SK-N-SH (cell line): ENCODE data around the gene FIBP. TPM values are rescaled to one million over a fixed set of nuclear protein-coding genes. Genes with fewer than 3 reads are reported as not detected.
A peak's percentile ranks its signal among the peaks of the same experiment; 100 is the strongest.

Experiments
- CTCF ChIA-PET: fragments of 300-600, 350-600 bp; formaldehyde crosslinking; extraction: SDS; loops from one replicate; lab custom pipeline; 2021; lab: Yijun Ruan, JAX
- POLR2A ChIA-PET: fragments of 350-600 bp; sonication (Branson Sonifier 250); formaldehyde crosslinking; extraction: SDS; loops from one replicate; lab custom pipeline; 2020; ENCODE audit warnings: antibody characterized with exemption, inconsistent platforms; lab: Yijun Ruan, JAX
- DNase-seq: peaks from one replicate; pipeline ENCODE4 v3.0.0; 2012
- H2AFZ ChIP-seq: fragments of 200-600 bp; sonication (generic); 2 replicates; pipeline ENCODE4 v1.8.1; 2016; ENCODE audit warnings: antibody characterized with exemption, mild to moderate bottlenecking, low read depth
- H3F3A ChIP-seq: fragments of 200-600 bp; sonication (generic); replicated peaks from 2 replicates; pipeline ENCODE3; 2016; ENCODE audit warnings: antibody characterized with exemption, mild to moderate bottlenecking; ENCODE audit not compliant: insufficient read depth
- H3K27ac ChIP-seq, 2 experiments: fragments of 200-500 bp in 1 of 2; fragments of 200-600 bp in 1 of 2; sonication (Bioruptor generic) in 1 of 2; sonication (generic), shearing (Covaris generic) in 1 of 2; 2 replicates each; pipeline versions ENCODE4 v1.5.1 to v1.6.1; 2014 to 2016; ENCODE audit warnings: low read depth in 2 of 2, inconsistent platforms in 1 of 2, low read length in 1 of 2, mild to moderate bottlenecking in 1 of 2, mixed read lengths in 1 of 2
- H3K27me3 ChIP-seq: fragments of 200-600 bp; sonication (generic), shearing (Covaris generic); 2 replicates; pipeline ENCODE4 v1.6.1; 2016; ENCODE audit warnings: mixed run types; ENCODE audit not compliant: insufficient read depth
- H3K36me3 ChIP-seq, 2 experiments: fragments of 200-500 bp in 1 of 2; fragments of 200-600 bp in 1 of 2; sonication (Bioruptor generic) in 1 of 2; sonication (generic) in 1 of 2; replicated peaks in 1 of 2; 2 replicates each; pipeline versions ENCODE3 to v1.5.1; 2014 to 2016; ENCODE audit warnings: low read length in 1 of 2, mild to moderate bottlenecking in 1 of 2; ENCODE audit not compliant: insufficient read depth in 2 of 2, control insufficient read depth in 1 of 2
- H3K4me1 ChIP-seq, 2 experiments: fragments of 200-500 bp in 1 of 2; fragments of 200-600 bp in 1 of 2; sonication (Bioruptor generic) in 1 of 2; sonication (generic), shearing (Covaris generic) in 1 of 2; 2 replicates each; pipeline versions ENCODE4 v1.5.1 to v1.6.1; 2014 to 2016; ENCODE audit warnings: low read depth in 1 of 2, low read length in 1 of 2, mixed run types in 1 of 2; ENCODE audit not compliant: insufficient read depth in 2 of 2, control insufficient read depth in 1 of 2
- H3K4me2 ChIP-seq: fragments of 200-600 bp; sonication (generic), shearing (Covaris generic); 2 replicates; pipeline ENCODE4 v1.6.1; 2017; ENCODE audit warnings: mixed run types
- H3K4me3 ChIP-seq, 2 experiments: fragments of 200-500 bp in 1 of 2; fragments of 200-600 bp in 1 of 2; sonication (Bioruptor generic) in 1 of 2; sonication (generic), shearing (Covaris generic) in 1 of 2; 2 replicates each; pipeline versions ENCODE4 v1.5.1 to v1.8.1; 2014 to 2016; ENCODE audit warnings: low read depth in 2 of 2, inconsistent platforms in 1 of 2, low read length in 1 of 2, mild to moderate bottlenecking in 1 of 2, mixed read lengths in 1 of 2, moderate library complexity in 1 of 2
- H3K79me2 ChIP-seq: fragments of 200-600 bp; sonication (generic); 2 replicates; pipeline ENCODE4 v1.8.1; 2017; ENCODE audit warnings: mild to moderate bottlenecking; ENCODE audit not compliant: insufficient read depth
- H3K9ac ChIP-seq: fragments of 200-600 bp; sonication (generic); 2 replicates; pipeline ENCODE4 v1.6.1; 2017; ENCODE audit warnings: mixed run types
- H3K9me2 ChIP-seq: fragments of 200-600 bp; sonication (generic); 2 replicates; pipeline ENCODE4 v1.6.1; 2017; ENCODE audit warnings: mixed run types
- H3K9me3 ChIP-seq: fragments of 200-600 bp; sonication (generic); 2 replicates; pipeline ENCODE4 v1.6.1; 2017; ENCODE audit warnings: mixed run types, mild to moderate bottlenecking, moderate library complexity
- H4K20me1 ChIP-seq: fragments of 200-600 bp; sonication (generic); 2 replicates; pipeline ENCODE4 v1.6.1; 2017; ENCODE audit warnings: mild to moderate bottlenecking, mixed run types; ENCODE audit not compliant: insufficient read depth
- CHD2 ChIP-seq: fragments of 150-350 bp; IDR thresholded peaks from 2 replicates; pipeline ENCODE4 v1.6.1; 2018; ENCODE audit warnings: low read length; ENCODE audit not compliant: partially characterized antibody
- ELF1 ChIP-seq: IDR thresholded peaks from 2 replicates; pipeline ENCODE4 v1.4.0; 2012
- EZH2phosphoT487 ChIP-seq: fragments of 200-600 bp; sonication (generic); IDR thresholded peaks from 2 replicates; pipeline ENCODE4 v1.6.1; 2017; ENCODE audit warnings: low read depth, mixed run types, mild to moderate bottlenecking, antibody characterized with exemption, moderate library complexity, borderline replicate concordance
- FOXJ3 ChIP-seq: sonication (generic); formaldehyde crosslinking; IDR thresholded peaks from 2 replicates; pipeline ENCODE4 v1.5.1; 2020; ENCODE audit warnings: mild to moderate bottlenecking, missing genetic modification reagents
- MAX ChIP-seq: IDR thresholded peaks from 2 replicates; pipeline ENCODE4 v1.4.0; 2012; ENCODE audit warnings: low read depth
- MEF2A ChIP-seq: IDR thresholded peaks from 2 replicates; pipeline ENCODE4 v1.4.0; 2012; ENCODE audit warnings: low read depth, borderline replicate concordance
- PBX3 ChIP-seq: IDR thresholded peaks from 2 replicates; pipeline ENCODE4; 2012
- POLR2AphosphoS5 ChIP-seq: IDR thresholded peaks from 2 replicates; pipeline ENCODE4 v1.6.1; 2012; ENCODE audit warnings: low read depth, low read length
- TCF12 ChIP-seq: IDR thresholded peaks from 2 replicates; pipeline ENCODE4 v1.4.0; 2012
- USF2 ChIP-seq: fragments of 150-350 bp; IDR thresholded peaks from 2 replicates; pipeline ENCODE4 v1.6.1; 2017; ENCODE audit warnings: antibody characterized with exemption, low read length, low read depth, borderline replicate concordance
- YY1 ChIP-seq: IDR thresholded peaks from 2 replicates; pipeline ENCODE4 v1.4.0; 2012; ENCODE audit warnings: low read depth, mild to moderate bottlenecking
- WGBS: methylation state at CpG from one replicate; pipeline ENCODE4 v1.1.6; 2017; ENCODE audit warnings: low lambda C conversion rate; 5-methylcytosine and 5-hydroxymethylcytosine counted together
- polyA plus RNA-seq, 3 experiments: library from polyadenylated mRNA; depleted of rRNA; stranded (reverse); fragments of >200 nt; gene quantifications; 2 replicates each; pipeline ENCODE4 v1.2.3, GENCODE V29; 2012

The FIBP gene
- polyA plus RNA-seq, 1 of the 3 experiments (the other 2 are of a cell fraction) = 190 TPM

- TF ChIP-seq FOXJ3 (CRISPR knock-in tag) (no peak), MAX (no peak), YY1 (no peak)
Observed at GRCh38 chr11:65869643-65870306, 18.5 kb downstream of the FIBP start (continued).

GRCh38 chr11:65868907-65869306, 19.4 kb downstream of the FIBP start:
- TF ChIP-seq USF2 (no peak), POLR2AphosphoS5 (peak; percentile 28; the same call in 1 of the 2 replicates)
- no peak overlapping the region for H3K9ac ChIP-seq
- POLR2A ChIA-PET = interaction anchor here (1.2 to 4.8 kb wide), 3 partner anchors 9 to 18 kb away, joined by 3 to 59 read pairs (median 4); partner anchors contain the start of genes CFL1 and MUS81
- H3K9me3 ChIP-seq = no peaks in the 10 kb centered on the region
- H3K4me2 ChIP-seq = no peak overlapping the region
- H4K20me1 ChIP-seq = no peaks in the 10 kb centered on the region; the same call in 1 of the 2 replicates
- CTCF ChIA-PET = interaction anchor here (1.5 to 18.4 kb wide), 4 partner anchors 8 to 157 kb away, joined by 5 to 374 read pairs (median 48); partner anchors contain the start of genes CCDC85B, CTSW, FIBP and KAT5
- 100% methylated on average over 3 of the region's 3 CpGs for WGBS
- no peak overlapping the region for H3K4me3 ChIP-seq
- DNase-seq = no peak
- peaks cover 45 to 67% of the 10 kb centered on the region in 2 experiments for H3K36me3 ChIP-seq
- H3K27ac ChIP-seq = peak overlapping the region; percentile 7 to 22; a peak in 1 of 4 replicates
- peaks cover 58% of the 10 kb centered on the region for H3F3A ChIP-seq
- no peaks in the 10 kb centered on the region for H3K27me3 ChIP-seq
- H3K9me2 ChIP-seq = no peaks in the 10 kb centered on the region
- H2AFZ ChIP-seq = no peak overlapping the region
- H3K79me2 ChIP-seq = peaks cover 41% of the 10 kb centered on the region
- H3K4me1 ChIP-seq = peaks cover 18 to 26% of the 10 kb centered on the region in 2 experiments; a peak in 3 of 4 replicates

- H3F3A ChIP-seq = peaks cover 61% of the 10 kb centered on the region
- no peaks in the 10 kb centered on the region for H3K9me3 ChIP-seq
- DNase-seq = peak; percentile 73
- no peak overlapping the region; a peak in 1 of 4 replicates for H3K27ac ChIP-seq
- peaks cover 45 to 74% of the 10 kb centered on the region in 2 experiments for H3K36me3 ChIP-seq
- TF ChIP-seq ELF1 (no peak), MEF2A (no peak), PBX3 (no peak), TCF12 (no peak), CHD2 (no peak), YY1 (no peak), FOXJ3 (CRISPR knock-in tag) (no peak), EZH2phosphoT487 (no peak)
- H3K4me1 ChIP-seq = peaks cover 15 to 23% of the 10 kb centered on the region in 2 experiments; a peak in 2 of 4 replicates
- WGBS = 97% methylated on average over 10 of the region's 19 CpGs
- H2AFZ ChIP-seq = no peak overlapping the region
- H3K4me3 ChIP-seq = no peak overlapping the region
- ChIA-PET POLR2A (interaction anchor here (1.2 to 4.8 kb wide), 3 partner anchors 9 to 17 kb away, joined by 3 to 59 read pairs (median 4); partner anchors contain the start of genes CFL1 and MUS81), CTCF (interaction anchor here (7.1 to 18.4 kb wide), 2 partner anchors 7 to 17 kb away, joined by 89 to 374 read pairs; partner anchors contain the start of genes CCDC85B, CTSW, FIBP and MUS81)
- H3K27me3 ChIP-seq = no peaks in the 10 kb centered on the region
- no peaks in the 10 kb centered on the region for H3K9me2 ChIP-seq
- no peak overlapping the region for H3K4me2 ChIP-seq
- H3K79me2 ChIP-seq = peaks cover 45% of the 10 kb centered on the region
- H3K9ac ChIP-seq = no peak overlapping the region
- no peaks in the 10 kb centered on the region; the same call in 1 of the 2 replicates for H4K20me1 ChIP-seq
Observed at GRCh38 chr11:65868076-65868667, 20.1 kb downstream of the FIBP start.
